Measurements from ENCODE around the gene UBE3B. TPM values are rescaled to one million over a fixed set of nuclear protein-coding genes. Genes with fewer than 3 reads are reported as not detected.
"Not testable (repeated sequence)": the region's sequence is repeated elsewhere in the genome, so short reads cannot be mapped to it uniquely, and the experiment has no call there.

UBE3B gene
- total RNA-seq, 4 donors from 2014 or later = 51.0 to 93.5 (median 78.9) TPM

- TF ChIP-seq EP300 (IDR thresholded peaks at IDR 0.05) (no peak), POLR2A (IDR thresholded peaks at IDR 0.05) (no peak)
- Histone ChIP-seq H3K4me1 (peaks cover 0 to 82% (median 17%) of the 10 kb centered on the region in 4 donors), H3K9me3 (no peaks in the 10 kb centered on the region), H3K4me3 (no peak overlapping the region), H3K36me3 (peaks cover 0 to 32% (median 6%) of the 10 kb centered on the region in 3 donors), H3K27ac (no peak overlapping the region), H3K27me3 (no peaks in the 10 kb centered on the region)
- no peak for DNase-seq (ENCODE audit: low spot score in 2 of 2)
- 88 to 89% methylated on average over 3 of the region's 3 CpGs for WGBS, 2 donors
These were observed 4.4 kb upstream of the UBE3B start for GRCh38 chr12:109473006-109473405.

- Histone ChIP-seq H3K4me1 (peaks cover 3 to 84% (median 22%) of the 10 kb centered on the region in 4 donors), H3K36me3 (peaks cover 0 to 25% (median 6%) of the 10 kb centered on the region in 3 donors)
- H3K4me3 ChIP-seq; H3K27ac ChIP-seq; DNase-seq (ENCODE audit: low spot score in 2 of 2); H3K9me3 ChIP-seq; H3K27me3 ChIP-seq: not testable (repeated sequence)
- WGBS, 2 donors = 86 to 88% methylated on average over 16 of the region's 16 CpGs
These were observed 3.7 kb upstream of the UBE3B start for GRCh38 chr12:109473526-109474270.

- TF ChIP-seq EP300 (IDR thresholded peaks at IDR 0.05) = no peak
- TF ChIP-seq, protein P1, sequence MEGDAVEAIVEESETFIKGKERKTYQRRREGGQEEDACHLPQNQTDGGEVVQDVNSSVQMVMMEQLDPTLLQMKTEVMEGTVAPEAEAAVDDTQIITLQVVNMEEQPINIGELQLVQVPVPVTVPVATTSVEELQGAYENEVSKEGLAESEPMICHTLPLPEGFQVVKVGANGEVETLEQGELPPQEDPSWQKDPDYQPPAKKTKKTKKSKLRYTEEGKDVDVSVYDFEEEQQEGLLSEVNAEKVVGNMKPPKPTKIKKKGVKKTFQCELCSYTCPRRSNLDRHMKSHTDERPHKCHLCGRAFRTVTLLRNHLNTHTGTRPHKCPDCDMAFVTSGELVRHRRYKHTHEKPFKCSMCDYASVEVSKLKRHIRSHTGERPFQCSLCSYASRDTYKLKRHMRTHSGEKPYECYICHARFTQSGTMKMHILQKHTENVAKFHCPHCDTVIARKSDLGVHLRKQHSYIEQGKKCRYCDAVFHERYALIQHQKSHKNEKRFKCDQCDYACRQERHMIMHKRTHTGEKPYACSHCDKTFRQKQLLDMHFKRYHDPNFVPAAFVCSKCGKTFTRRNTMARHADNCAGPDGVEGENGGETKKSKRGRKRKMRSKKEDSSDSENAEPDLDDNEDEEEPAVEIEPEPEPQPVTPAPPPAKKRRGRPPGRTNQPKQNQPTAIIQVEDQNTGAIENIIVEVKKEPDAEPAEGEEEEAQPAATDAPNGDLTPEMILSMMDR (IDR thresholded peaks at IDR 0.05) = no peak
- no peak for TF ChIP-seq POLR2A (IDR thresholded peaks at IDR 0.05)
- H3K36me3 ChIP-seq = peaks cover 0 to 13% (median 0%) of the 10 kb centered on the region in 3 donors
- no peaks in the 10 kb centered on the region for H3K27me3 ChIP-seq
- H3K27ac ChIP-seq = peak overlapping the region in 1 of 4 donors; percentile 98
- no peak for DNase-seq (ENCODE audit: low spot score in 2 of 2)
- no peaks in the 10 kb centered on the region for H3K9me3 ChIP-seq
- 85 to 87% methylated on average over 7 of the region's 7 CpGs for WGBS, 2 donors
- H3K4me3 ChIP-seq = no peak overlapping the region
- peaks cover 5 to 86% (median 29%) of the 10 kb centered on the region in 4 donors for H3K4me1 ChIP-seq
These were observed 2.3 kb upstream of the UBE3B start for GRCh38 chr12:109475121-109475520.

DNA sequence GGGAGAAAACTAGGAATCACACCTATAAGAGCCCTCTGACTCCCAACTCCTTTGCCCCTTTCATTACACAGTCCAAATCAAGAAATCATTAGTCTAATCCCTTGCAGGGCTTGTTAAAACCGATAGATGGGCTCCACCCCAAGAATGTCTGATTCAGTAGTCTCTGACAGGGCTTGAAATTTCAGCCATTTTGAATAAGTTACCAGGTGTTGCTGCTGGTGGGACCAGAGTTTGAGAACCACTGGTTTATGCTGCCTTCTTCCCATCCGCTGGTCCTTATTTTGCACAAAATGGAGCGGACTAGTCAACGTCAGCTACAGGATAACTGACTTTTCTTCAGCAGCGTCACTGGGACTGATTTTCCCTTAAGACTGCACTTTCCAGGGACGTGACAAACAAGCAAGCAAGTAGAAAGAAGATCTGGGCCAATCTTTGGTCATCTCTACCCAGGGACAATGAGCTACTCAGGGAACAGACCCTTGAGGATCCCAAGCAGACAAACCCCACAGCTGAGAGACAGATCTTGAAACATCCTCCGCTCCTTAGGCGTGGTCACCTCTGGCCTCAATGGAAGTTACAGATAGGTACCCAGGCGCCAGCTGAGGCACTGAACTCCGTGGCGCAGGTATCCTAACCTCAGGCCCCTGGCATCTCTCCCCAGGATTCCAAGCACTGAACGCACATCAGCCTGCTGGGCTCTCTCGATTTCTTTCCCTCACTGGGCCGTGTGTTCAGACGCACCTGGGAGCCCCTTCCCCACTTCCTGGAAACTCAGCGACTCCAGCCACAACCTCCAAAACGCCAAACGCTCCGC, 1.2 kb upstream of the UBE3B start:
- no peaks in the 10 kb centered on the region for H3K27me3 ChIP-seq

DNA sequence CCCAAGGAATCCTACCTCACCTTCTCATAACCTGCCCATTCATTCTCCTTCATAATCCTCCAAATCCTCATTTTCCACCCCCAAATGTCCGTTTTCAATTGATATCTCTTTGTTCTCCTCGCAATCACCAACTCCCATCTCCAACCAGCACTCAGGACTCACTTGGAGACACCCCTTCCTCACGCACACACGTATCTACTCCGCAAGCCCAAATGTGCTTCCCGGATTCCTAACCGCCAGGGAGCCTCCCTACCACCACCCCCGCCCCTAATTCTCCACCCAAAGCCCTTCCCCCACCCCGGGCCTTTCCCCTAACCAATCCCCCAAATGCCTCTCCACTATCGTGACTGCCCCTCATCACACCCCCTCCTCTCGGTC, 638 bp upstream of the UBE3B start:
- Histone ChIP-seq H3K9me3 (no peaks in the 10 kb centered on the region), H3K27ac (peak overlapping the region; percentile 91 to 98 (median 96)), H3K4me3 (peak overlapping the region; percentile 68 to 95 (median 92)), H3K27me3 (no peaks in the 10 kb centered on the region), H3K4me1 (peaks cover 5 to 71% (median 29%) of the 10 kb centered on the region in 4 donors), H3K36me3 (peaks cover 0 to 3% (median 0%) of the 10 kb centered on the region in 3 donors)
- DNase-seq (ENCODE audit: low spot score in 2 of 2) = no peak
- 0 to 1% methylated on average over 11 of the region's 11 CpGs for WGBS, 2 donors
- TF ChIP-seq POLR2A (IDR thresholded peaks at IDR 0.05) (no peak), EP300 (IDR thresholded peaks at IDR 0.05) (no peak)
- TF ChIP-seq, protein P1 (IDR thresholded peaks at IDR 0.05) = no peak

More for the DNA sequence above, 1.2 kb upstream of the UBE3B start:
- TF ChIP-seq EP300 (IDR thresholded peaks at IDR 0.05) = no peak
- TF ChIP-seq, protein P1 (IDR thresholded peaks at IDR 0.05) = no peak
- TF ChIP-seq POLR2A (IDR thresholded peaks at IDR 0.05) = no peak
- no peak for DNase-seq (ENCODE audit: low spot score in 2 of 2)
- peaks cover 0 to 3% (median 0%) of the 10 kb centered on the region in 3 donors for H3K36me3 ChIP-seq
- no peaks in the 10 kb centered on the region for H3K9me3 ChIP-seq
- peaks cover 5 to 76% (median 29%) of the 10 kb centered on the region in 4 donors for H3K4me1 ChIP-seq
- 15 to 17% methylated on average over 19 of the region's 19 CpGs for WGBS, 2 donors
- peak overlapping the region; percentile 91 to 98 (median 96) for H3K27ac ChIP-seq
- H3K4me3 ChIP-seq = peak overlapping the region; percentile 68 to 95 (median 92)

- DNase-seq (ENCODE audit: low spot score in 2 of 2) = no peak
- H3K4me1 ChIP-seq = peaks cover 5 to 60% (median 29%) of the 10 kb centered on the region in 4 donors
- peaks cover 0 to 3% (median 0%) of the 10 kb centered on the region in 3 donors for H3K36me3 ChIP-seq
- 4 to 8% methylated on average over 9 of the region's 9 CpGs for WGBS, 2 donors
- peak overlapping the region; percentile 68 to 95 (median 92) for H3K4me3 ChIP-seq
- H3K27ac ChIP-seq = peak overlapping the region; percentile 91 to 98 (median 96)
- no peaks in the 10 kb centered on the region for H3K27me3 ChIP-seq
- no peaks in the 10 kb centered on the region for H3K9me3 ChIP-seq
- no peak for TF ChIP-seq POLR2A (IDR thresholded peaks at IDR 0.05)
- TF ChIP-seq, protein P1 (IDR thresholded peaks at IDR 0.05) = no peak
These were observed 505 bp downstream of the UBE3B start for GRCh38 chr12:109477963-109478315.
